HuH-7.5 (cell line): Measurements from ENCODE around the gene PBOV1.
A peak's percentile ranks its signal among the peaks of the same experiment; 100 is the strongest.

Source experiments
- DNase-seq: peaks from one replicate; pipeline ENCODE4 v3.0.0; 2011; ENCODE audit warnings: low spot score

PBOV1 gene

GRCh38 chr6:138218449-138218848 lies at the start of gene PBOV1:
Gene PBOV1, minus strand, starts transcription at chr6:138218491. Its CDS starts 96 bp downstream, at chr6:138218395.
- no peak for DNase-seq

DNA sequence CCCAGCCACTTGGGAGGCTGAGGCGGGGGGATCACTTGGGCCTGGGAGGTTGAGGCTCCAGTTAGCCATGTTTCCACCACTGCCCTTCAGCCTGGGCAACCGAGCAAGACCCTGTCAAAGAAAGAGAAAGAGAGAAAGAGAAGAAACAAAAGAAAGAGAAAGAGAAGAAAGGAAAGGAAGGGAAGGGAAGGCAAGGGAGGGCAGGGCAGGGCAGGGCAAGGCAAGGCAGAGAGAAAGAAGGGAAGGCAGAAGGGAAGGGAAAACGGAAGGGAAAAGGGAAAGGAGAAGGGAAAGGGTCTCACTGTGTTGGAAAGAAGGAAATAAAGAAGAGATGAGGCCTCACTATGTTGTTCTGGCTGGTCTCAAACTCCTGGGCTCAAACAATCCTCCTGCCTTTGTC lies 47.8 kb upstream of the PBOV1 start:
- DNase-seq, result no peak

GRCh38 chr6:138264372-138264880 lies 46.1 kb upstream of the PBOV1 start:
- no peak for DNase-seq

GRCh38 chr6:138263963-138264362 lies 45.7 kb upstream of the PBOV1 start:
- DNase-seq, result no peak

GRCh38 chr6:138261116-138261780 lies 43.0 kb upstream of the PBOV1 start:
- no peak for DNase-seq

DNA sequence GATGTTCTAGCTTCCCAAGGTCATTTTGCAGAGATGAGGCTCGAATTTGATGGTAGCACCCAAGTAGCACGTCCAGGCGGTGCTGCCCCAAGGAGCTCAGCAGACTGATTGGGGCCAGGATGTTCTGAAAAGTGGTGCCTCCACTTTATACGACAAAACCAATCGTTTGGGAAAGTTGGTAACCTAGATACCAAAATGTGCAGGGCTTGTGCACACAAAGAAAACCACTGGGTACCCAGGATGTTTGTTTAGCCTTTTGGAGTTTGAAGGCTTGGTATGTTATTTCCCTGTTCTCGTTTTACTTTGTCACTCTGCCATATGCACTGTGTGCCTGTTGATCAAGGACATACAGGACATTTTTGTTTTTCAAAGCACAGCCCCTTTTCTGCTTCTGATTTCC lies 40.7 kb upstream of the PBOV1 start:
- DNase-seq, result no peak

GRCh38 chr6:138258197-138258596 lies 39.9 kb upstream of the PBOV1 start:
- no peak for DNase-seq

GRCh38 chr6:138257638-138258040 lies 39.3 kb upstream of the PBOV1 start:
- no peak for DNase-seq

DNA sequence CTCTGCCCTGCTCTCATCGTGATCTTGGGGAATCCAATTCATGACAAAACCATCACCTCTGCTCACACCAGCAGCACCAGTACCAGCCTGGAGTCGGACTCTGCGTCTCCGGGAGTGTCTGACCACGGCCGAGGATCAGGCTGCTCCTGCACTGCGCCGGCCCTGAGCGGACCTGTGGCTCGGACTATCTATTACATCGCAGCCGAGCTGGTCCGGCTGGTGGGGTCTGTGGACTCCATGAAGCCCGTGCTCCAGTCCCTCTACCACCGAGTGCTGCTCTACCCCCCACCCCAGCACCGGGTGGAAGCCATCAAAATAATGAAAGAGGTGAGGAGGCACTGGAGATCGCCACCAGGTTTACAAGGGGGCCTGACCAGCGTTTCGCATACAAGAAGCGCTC lies 37.2 kb upstream of the PBOV1 start:
- no peak for DNase-seq

DNA sequence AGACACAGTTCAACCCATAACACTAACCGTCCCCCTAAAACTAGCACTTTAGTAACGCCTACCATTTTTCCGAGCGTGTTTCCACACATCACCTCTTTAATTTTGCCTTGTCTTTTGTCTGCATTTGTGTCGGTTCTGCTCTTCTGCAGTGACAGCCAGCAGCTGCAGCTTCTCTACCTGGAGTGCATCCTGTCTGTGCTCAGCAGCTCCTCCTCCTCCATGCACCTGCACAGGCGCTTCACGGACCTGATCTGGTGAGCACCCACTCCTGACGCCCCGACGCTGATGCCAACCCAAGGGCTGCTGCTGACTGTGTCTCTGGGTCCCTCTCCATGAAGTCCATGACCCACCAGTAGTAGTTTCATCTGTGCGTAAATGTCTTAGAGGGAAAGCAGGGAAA lies 35.4 kb upstream of the PBOV1 start:
- no peak for DNase-seq

DNA sequence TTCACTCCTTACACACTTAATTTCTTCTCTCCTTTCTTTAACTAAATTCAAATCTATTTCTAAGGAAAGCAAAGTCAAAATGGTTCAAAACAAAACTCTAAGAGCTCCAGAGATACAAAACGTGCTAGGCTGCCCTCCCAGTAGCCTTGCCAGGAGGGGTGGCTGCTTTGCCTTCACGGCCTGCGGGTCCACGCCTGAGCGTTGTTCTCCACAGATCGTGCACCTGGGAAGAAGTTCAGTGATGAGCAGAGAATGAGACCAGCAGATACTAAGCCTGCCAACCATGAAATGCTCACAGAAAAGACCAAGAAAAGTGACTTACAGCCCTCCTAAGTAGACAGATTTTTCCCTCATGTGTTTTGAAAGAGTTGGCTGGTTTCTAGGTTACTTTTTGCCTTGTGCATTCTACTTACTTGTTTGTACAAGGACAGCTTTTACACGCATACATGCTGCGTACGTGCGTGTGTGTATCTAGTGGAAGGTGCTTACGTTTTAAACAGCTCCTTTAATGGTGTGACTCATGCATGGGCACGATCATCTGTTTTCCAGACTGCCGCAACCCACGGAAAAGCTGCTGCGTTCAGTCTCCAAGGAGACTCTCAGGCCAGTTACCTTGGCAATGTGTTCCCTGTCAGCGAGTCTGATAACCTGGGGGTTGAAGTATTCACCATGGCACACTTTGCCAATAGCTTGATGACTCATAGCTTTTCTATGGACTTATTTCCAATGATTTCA lies 32.4 kb upstream of the PBOV1 start:
- DNase-seq, result no peak

GRCh38 chr6:138250053-138250452 lies 31.8 kb upstream of the PBOV1 start:
- no peak for DNase-seq

DNA sequence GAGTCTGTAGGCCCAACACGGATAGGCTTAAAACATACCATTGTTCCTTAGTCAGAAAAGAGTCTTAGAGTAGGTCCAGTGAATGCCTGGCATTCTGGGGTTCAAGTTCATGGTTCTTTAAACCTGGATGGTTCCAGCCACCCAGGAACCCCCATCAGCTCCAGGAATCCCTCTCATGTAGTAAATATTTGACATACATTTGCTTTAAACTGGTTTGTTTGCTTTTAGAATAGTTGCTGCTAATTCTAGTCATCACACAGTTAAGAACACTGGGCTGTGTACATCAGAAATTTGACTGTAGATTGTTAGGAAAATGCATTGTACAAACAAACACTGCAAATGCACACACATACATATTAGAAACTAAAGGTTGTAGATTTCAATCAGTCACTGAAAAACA lies 30.6 kb upstream of the PBOV1 start:
- peak; percentile 40 for DNase-seq

- no peak for DNase-seq
Measured at GRCh38 chr6:138248011-138248410, 29.7 kb upstream of the PBOV1 start.

GRCh38 chr6:138246650-138247440 lies 28.6 kb upstream of the PBOV1 start:
- no peak for DNase-seq

DNA sequence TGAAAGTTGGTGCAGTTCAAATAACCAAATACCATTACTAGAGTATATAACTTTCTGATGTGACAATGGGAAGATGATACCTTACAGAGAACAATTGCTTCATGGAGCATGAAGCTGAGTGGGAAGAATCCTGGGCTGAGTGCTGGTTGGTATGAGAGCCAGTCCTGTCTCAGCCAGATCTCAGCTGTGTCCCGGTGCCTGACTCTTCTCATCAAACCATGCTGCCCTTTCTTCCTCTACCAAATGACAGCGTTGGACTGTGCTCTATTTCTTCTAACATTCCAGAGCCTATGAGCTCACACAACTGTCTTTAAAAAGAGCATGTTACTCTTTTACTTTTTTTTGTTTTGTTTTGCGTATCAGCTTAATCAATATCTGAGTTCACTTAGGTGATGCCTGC lies 27.5 kb upstream of the PBOV1 start:
- no peak for DNase-seq

DNA sequence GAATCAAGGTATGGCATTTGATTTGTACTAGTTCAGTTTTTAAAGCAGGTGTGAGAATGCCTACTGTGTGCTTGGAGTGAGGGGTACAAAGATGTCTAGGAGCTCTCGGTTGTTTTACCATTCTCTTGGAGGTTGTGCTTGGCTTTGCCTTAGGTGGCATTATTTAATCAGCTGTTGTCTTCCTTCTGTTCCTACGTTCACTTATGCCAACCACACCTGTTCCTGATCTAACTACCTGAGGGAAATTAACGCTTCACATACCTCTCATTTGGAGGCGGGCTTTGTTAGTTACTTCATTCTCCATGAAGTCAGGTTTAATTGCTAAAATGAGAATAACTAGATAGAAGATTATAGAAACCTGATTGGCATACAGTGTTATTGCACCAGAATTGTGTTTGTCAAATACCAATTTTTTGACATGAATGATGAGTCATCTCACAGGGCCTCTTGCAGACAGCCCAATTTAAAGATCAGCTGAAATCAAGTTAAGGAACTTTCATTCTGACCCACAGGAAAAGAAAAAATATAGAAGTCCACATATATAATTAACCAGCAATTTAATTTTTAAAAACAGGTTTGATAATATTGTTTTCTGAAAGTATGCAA lies 24.8 kb upstream of the PBOV1 start:
- no peak for DNase-seq

- no peak for DNase-seq
Measured at GRCh38 chr6:138241934-138242333, 23.6 kb upstream of the PBOV1 start.

- no peak for DNase-seq
Measured at GRCh38 chr6:138241381-138241780, 23.1 kb upstream of the PBOV1 start.

- no peak for DNase-seq
Measured at GRCh38 chr6:138240476-138241245, 22.4 kb upstream of the PBOV1 start.

- DNase-seq, result no peak
Measured at GRCh38 chr6:138239774-138240173, 21.5 kb upstream of the PBOV1 start.

- DNase-seq, result no peak
Measured at GRCh38 chr6:138238368-138238767, 20.1 kb upstream of the PBOV1 start.
